ENCODE data around the gene KNCN. TPM values are rescaled to one million over a fixed set of nuclear protein-coding genes. Genes with fewer than 3 reads are reported as not detected.

The KNCN gene
- total RNA-seq, 1 donor from 2014 or later, result not detected

DNA sequence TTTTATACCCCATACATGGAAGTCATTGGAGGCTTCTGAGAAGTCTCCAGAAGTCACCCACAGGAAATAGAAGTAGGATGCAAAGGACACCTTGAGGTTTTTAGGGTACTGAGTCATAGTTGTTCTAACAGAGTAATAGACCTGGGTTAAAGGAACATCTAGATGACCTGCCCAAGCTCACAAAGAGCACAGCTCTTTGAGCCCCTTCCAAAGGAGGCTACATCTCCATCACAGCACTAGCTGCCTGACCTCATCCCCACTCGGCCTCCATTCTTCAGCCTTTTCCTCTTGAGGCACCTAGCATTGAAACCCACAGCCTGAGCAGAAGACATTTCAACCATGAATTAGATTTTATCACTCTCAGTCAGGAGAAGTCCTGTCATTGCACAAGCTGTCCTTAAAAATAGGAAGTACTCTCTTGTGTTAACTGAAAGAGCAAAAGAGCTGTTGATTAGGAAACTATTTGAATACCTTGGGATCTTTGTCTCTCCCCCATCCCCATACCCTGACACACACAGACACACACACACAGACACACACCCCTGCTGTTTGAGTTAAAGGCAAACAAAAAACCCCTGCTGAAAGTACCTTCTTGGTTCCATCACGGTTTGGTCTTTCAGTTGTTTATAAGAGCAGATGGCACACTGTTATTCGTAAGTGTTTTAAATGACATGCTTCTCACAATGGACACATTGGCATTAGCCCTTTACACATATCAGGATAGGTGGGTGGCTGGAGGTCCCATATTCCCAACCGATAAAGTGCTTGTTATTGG, 30.4 kb upstream of the KNCN start:
- TF ChIP-seq, protein P1, sequence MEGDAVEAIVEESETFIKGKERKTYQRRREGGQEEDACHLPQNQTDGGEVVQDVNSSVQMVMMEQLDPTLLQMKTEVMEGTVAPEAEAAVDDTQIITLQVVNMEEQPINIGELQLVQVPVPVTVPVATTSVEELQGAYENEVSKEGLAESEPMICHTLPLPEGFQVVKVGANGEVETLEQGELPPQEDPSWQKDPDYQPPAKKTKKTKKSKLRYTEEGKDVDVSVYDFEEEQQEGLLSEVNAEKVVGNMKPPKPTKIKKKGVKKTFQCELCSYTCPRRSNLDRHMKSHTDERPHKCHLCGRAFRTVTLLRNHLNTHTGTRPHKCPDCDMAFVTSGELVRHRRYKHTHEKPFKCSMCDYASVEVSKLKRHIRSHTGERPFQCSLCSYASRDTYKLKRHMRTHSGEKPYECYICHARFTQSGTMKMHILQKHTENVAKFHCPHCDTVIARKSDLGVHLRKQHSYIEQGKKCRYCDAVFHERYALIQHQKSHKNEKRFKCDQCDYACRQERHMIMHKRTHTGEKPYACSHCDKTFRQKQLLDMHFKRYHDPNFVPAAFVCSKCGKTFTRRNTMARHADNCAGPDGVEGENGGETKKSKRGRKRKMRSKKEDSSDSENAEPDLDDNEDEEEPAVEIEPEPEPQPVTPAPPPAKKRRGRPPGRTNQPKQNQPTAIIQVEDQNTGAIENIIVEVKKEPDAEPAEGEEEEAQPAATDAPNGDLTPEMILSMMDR (conservative IDR thresholded peaks at IDR 0.05; ENCODE audit: low read depth, low read length), result no peak
- H3K4me3 ChIP-seq (ENCODE audit: low read depth, low read length), result no peak overlapping the region
- DNase-seq (ENCODE audit: low read depth), result no peak

DNA sequence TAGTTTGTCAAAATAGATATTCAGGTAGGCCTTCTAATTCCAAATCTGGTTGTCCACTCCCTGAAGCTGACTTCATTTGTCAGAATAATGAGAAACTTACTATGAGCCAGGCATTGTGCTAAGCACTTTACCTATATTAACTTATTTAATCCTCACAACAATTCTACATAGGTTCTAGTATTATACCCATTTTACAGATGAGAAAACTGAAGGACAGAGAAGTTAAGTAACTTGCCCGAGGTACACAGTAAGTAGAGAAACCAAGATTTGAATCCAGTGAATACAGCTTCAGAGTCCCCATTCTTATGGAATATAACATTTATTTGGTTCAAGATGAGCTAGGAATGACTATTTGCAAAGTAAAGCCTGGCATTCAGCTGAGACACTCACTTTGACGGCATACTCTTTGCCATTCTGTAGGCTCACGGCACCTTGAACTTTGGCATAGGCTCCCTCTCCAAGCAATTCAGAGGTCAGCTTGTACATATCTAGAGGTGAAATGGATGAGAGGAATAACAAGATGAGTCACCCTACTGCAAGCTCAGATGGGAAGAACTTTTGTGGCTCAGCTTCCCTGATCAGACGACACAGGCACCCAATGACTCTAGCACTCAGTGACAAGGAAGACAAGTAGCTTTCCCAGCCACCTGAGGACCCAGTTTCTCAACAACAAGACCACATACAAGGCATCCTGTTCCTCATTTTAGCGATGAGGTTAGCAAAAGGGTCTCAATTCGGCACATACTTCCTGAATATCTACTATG, 28.9 kb upstream of the KNCN start:
- TF ChIP-seq, protein P1 (conservative IDR thresholded peaks at IDR 0.05; ENCODE audit: low read depth, low read length), result no peak
- no peak overlapping the region for H3K4me3 ChIP-seq (ENCODE audit: low read depth, low read length)

DNA sequence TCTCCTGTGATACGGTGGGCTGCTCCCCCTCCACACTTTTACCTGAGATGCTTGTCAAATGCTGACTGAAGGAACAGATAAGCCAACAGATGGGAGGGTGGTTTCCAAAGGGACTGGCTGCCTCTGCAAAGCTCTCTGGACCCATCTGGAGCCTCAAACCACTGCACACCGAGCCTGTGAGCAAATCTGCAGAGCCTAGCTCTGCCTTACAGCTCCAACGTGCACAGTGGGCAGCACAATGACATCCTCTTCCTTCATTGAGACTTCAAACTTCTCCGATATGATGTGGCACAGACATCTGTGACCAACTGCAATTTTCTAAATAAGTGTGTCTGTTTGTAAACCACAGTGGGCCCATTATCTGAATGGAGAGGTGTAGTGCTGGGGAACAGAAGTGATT, 26.2 kb upstream of the KNCN start:
- no peak for DNase-seq (ENCODE audit: low read depth)
- TF ChIP-seq, protein P1 (conservative IDR thresholded peaks at IDR 0.05; ENCODE audit: low read depth, low read length), result no peak

More for the DNA sequence above, 28.9 kb upstream of the KNCN start:
- no peak for DNase-seq (ENCODE audit: low read depth)

DNA sequence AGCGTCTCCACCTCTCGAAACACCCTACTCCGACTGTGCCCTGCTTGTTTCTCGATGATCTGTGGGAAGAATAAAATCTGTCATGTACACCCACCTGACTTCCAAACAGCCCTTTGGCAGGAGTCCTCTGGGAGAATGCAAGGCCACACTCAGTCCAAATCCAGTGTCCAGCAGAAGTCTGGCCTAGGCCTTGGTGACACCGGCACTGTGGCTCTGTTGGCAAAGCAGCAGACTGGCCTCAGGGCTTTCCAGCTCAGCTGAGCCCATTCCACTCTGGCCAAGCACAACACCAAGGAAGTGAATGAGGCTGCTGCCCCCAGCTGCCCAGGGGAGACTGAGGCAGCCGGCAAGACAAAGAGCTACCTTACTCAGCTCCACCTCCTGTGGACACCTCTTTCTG, 25.1 kb upstream of the KNCN start:
- H3K4me3 ChIP-seq (ENCODE audit: low read depth, low read length), result no peak overlapping the region
- TF ChIP-seq, protein P1 (conservative IDR thresholded peaks at IDR 0.05; ENCODE audit: low read depth, low read length), result no peak
- DNase-seq (ENCODE audit: low read depth), result no peak

More for the DNA sequence above, 26.2 kb upstream of the KNCN start:
- no peak overlapping the region for H3K4me3 ChIP-seq (ENCODE audit: low read depth, low read length)

DNA sequence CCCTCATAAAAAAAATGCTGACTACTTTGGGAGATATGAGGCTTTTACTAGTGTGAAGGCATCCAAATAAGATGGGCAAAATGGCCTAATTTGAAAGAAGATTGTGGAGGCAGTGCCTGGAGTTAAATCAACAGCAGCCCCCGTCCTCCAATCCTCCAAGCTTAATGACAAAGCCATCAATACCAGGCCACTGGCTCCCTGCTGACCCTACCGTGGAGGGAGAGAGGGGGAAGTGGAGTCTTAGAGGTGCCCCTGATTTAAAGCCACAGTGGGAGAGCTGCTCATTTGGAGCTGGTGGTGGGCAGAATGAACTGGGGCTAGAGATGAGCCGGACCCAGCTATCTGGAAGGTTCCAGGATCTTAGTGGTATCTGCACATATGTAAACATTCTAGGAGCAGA, 24.3 kb upstream of the KNCN start:
- no peak overlapping the region for H3K4me3 ChIP-seq (ENCODE audit: low read depth, low read length)
- TF ChIP-seq, protein P1 (conservative IDR thresholded peaks at IDR 0.05; ENCODE audit: low read depth, low read length), result no peak
- DNase-seq (ENCODE audit: low read depth), result no peak

DNA sequence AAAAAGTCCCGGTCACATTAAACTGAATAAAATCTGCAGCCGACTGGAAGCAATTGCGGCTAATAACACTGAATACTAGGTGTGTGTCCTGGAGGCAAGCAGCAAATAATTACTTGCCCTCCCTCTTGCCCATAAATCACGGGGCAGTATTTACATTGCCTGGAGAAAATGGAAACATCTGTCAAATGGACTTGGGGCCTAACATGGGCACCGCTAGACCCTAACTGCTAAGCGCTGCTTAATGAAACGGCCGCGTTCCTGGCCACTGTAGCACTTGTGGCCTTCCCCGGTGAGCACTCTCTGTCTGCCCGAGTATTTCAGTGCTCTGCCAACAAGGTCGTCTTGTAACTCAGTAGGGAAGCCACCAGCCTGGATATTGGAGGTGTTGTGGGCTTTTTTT, 23.9 kb upstream of the KNCN start:
- no peak overlapping the region for H3K4me3 ChIP-seq (ENCODE audit: low read depth, low read length)
- DNase-seq (ENCODE audit: low read depth), result no peak
- TF ChIP-seq, protein P1 (conservative IDR thresholded peaks at IDR 0.05; ENCODE audit: low read depth, low read length), result no peak

All from epithelial cell of proximal tubule (primary cell).